WTC11 (cell line): Measurements from ENCODE around the gene CDK6. TPM values are rescaled to one million over a fixed set of nuclear protein-coding genes. Genes with fewer than 3 reads are reported as not detected.

ENCODE experiments used
- ATAC-seq: fragments of 200-7000 bp; cut with Tn5 transposase; 2 replicates; pipeline ENCODE4 v1.10.0; 2021; ENCODE audit warnings: mild to moderate bottlenecking, moderate library complexity
- CTCF ChIA-PET: fragments of 300-600 bp; sonication (Branson Sonifier 250); formaldehyde crosslinking; loops from one replicate; lab custom pipeline; 2021; ENCODE audit warnings: antibody characterized with exemption; lab: Charles Lee
- POLR2A ChIA-PET: fragments of 350-600 bp; sonication (Branson Sonifier 250); formaldehyde crosslinking; loops from one replicate; lab custom pipeline; 2021; ENCODE audit warnings: antibody characterized with exemption; lab: Charles Lee
- DNase-seq: peaks from one replicate; pipeline ENCODE4 v3.0.0; 2021; ENCODE audit warnings: low spot score
- H3K27ac Mint-ChIP-seq: 2 replicates; pipeline ENCODE4 v1.8.0; 2021; ENCODE audit warnings: mixed read lengths
- H3K27me3 Mint-ChIP-seq: 2 replicates; pipeline ENCODE4 v1.8.0; 2021; ENCODE audit warnings: low read depth, mild to moderate bottlenecking, moderate library complexity, mixed read lengths
- H3K36me3 Mint-ChIP-seq: 2 replicates; pipeline ENCODE4 v1.8.0; 2021; ENCODE audit warnings: mixed read lengths
- H3K4me1 Mint-ChIP-seq: 2 replicates; pipeline ENCODE4 v1.8.0; 2022; ENCODE audit warnings: mixed read lengths
- H3K4me3 Mint-ChIP-seq: 2 replicates; pipeline ENCODE4 v1.8.0; 2021; ENCODE audit warnings: mild to moderate bottlenecking, moderate library complexity, mixed read lengths
- H3K9me3 Mint-ChIP-seq: 2 replicates; pipeline ENCODE4 v1.8.0; 2021; ENCODE audit warnings: mixed read lengths
- EMX1 ChIP-seq: fragments of 250-450 bp; sonication (Bioruptor Pico); IDR thresholded peaks from 2 replicates; pipeline ENCODE4 v1.8.0; 2021; ENCODE audit warnings: mild to moderate bottlenecking
- FOXJ3 ChIP-seq: sonication (generic); formaldehyde crosslinking; IDR thresholded peaks from 2 replicates; pipeline ENCODE4 v1.9.0; 2021; ENCODE audit warnings: missing genetic modification reagents, mild to moderate bottlenecking, borderline replicate concordance
- FOXK1 ChIP-seq: sonication (generic); formaldehyde crosslinking; IDR thresholded peaks from 2 replicates; pipeline ENCODE4 v1.8.0; 2022; ENCODE audit warnings: mild to moderate bottlenecking, moderate library complexity, missing genetic modification reagents
- MXD4 ChIP-seq: fragments of 250-450 bp; sonication (Bioruptor Pico); IDR thresholded peaks from 2 replicates; pipeline ENCODE4 v1.8.0; 2021; ENCODE audit warnings: mild to moderate bottlenecking, moderate library complexity, borderline replicate concordance
- MYBL2 ChIP-seq: sonication (generic); formaldehyde crosslinking; IDR thresholded peaks from 2 replicates; pipeline ENCODE4 v1.8.1; 2023; ENCODE audit warnings: mild to moderate bottlenecking, moderate library complexity, missing genetic modification reagents
- NR1H2 ChIP-seq: sonication (generic); formaldehyde crosslinking; IDR thresholded peaks from 2 replicates; pipeline ENCODE4 v1.9.0; 2021; ENCODE audit warnings: mild to moderate bottlenecking, moderate library complexity, missing genetic modification reagents
- TCF7 ChIP-seq: sonication (generic); formaldehyde crosslinking; IDR thresholded peaks from 2 replicates; pipeline ENCODE4 v1.8.0; 2022; ENCODE audit warnings: mild to moderate bottlenecking, low read depth, missing genetic modification reagents, moderate library complexity
- USF1 ChIP-seq: sonication (generic); formaldehyde crosslinking; IDR thresholded peaks from 2 replicates; pipeline ENCODE4 v1.8.0; 2022; ENCODE audit warnings: mild to moderate bottlenecking, missing genetic modification reagents
- ZNF512 ChIP-seq: sonication (generic); formaldehyde crosslinking; IDR thresholded peaks from 2 replicates; pipeline ENCODE4 v1.8.1; 2022; ENCODE audit warnings: missing genetic modification reagents, borderline replicate concordance
- total RNA-seq: library from RNA; stranded (reverse); gene quantifications from 3 replicates; pipeline ENCODE4 v1.2.3, GENCODE V29; 2021
- TF ChIP-seq, protein P1 (sequence below): fragments of 250-450 bp; sonication (Bioruptor Pico); IDR thresholded peaks from 2 replicates; pipeline ENCODE4 v1.9.0; 2021; ENCODE audit warnings: mild to moderate bottlenecking
- TF ChIP-seq, protein P2 (sequence below): sonication (generic); formaldehyde crosslinking; IDR thresholded peaks from 2 replicates; pipeline ENCODE4 v1.8.0; 2023; ENCODE audit warnings: missing genetic modification reagents
- TF ChIP-seq, protein P3 (sequence below): fragments of 250-450 bp; sonication (Bioruptor Pico); IDR thresholded peaks from 2 replicates; pipeline ENCODE4 v2.1.2; 2022; ENCODE audit warnings: mild to moderate bottlenecking, moderate library complexity
- TF ChIP-seq, protein P4 (sequence below): sonication (generic); formaldehyde crosslinking; IDR thresholded peaks from 2 replicates; pipeline ENCODE4 v1.8.1; 2022; ENCODE audit warnings: low read depth, missing genetic modification reagents, borderline replicate concordance
- TF ChIP-seq, protein P5 (sequence below): sonication (generic); formaldehyde crosslinking; IDR thresholded peaks from 2 replicates; pipeline ENCODE4 v1.8.1; 2023; ENCODE audit warnings: mild to moderate bottlenecking, moderate library complexity, missing genetic modification reagents
- TF ChIP-seq, protein P6 (sequence below): sonication (generic); formaldehyde crosslinking; IDR thresholded peaks from 2 replicates; pipeline ENCODE4 v1.8.0; 2022; ENCODE audit warnings: mild to moderate bottlenecking, missing genetic modification reagents
- TF ChIP-seq, protein P7 (sequence below): sonication (generic); formaldehyde crosslinking; IDR thresholded peaks from 2 replicates; pipeline ENCODE4 v1.8.1; 2023; ENCODE audit warnings: mild to moderate bottlenecking, missing genetic modification reagents, borderline replicate concordance

Gene CDK6
- total RNA-seq, 1 experiment from 2014 or later, result 47.2 TPM

DNA sequence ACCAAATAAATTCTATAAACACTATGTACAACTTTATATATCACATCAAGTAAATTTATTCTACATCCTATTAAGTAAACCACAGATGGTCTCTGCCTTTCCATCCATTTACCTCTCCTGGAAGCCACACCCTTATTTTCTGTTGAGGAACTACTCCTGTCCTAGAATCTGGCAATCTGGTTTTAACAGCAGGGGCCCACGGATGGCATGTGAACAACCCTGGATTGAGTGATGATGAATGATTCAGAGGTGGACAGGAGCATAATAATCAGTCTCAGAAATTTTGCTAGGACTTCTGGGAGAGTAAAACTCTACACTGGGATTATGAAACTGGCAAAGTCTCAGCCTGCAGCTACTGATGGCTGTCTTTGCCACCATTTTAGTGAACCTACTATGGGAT is 54.1 kb downstream of the CDK6 start:
- no peak for DNase-seq
- no peak for TF ChIP-seq TCF7
- TF ChIP-seq NR1H2, result no peak
- TF ChIP-seq, protein P1, sequence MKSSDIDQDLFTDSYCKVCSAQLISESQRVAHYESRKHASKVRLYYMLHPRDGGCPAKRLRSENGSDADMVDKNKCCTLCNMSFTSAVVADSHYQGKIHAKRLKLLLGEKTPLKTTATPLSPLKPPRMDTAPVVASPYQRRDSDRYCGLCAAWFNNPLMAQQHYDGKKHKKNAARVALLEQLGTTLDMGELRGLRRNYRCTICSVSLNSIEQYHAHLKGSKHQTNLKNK (CRISPR knock-in tag), result no peak
- TF ChIP-seq MYBL2 (CRISPR knock-in tag), result no peak
- TF ChIP-seq, protein P2, sequence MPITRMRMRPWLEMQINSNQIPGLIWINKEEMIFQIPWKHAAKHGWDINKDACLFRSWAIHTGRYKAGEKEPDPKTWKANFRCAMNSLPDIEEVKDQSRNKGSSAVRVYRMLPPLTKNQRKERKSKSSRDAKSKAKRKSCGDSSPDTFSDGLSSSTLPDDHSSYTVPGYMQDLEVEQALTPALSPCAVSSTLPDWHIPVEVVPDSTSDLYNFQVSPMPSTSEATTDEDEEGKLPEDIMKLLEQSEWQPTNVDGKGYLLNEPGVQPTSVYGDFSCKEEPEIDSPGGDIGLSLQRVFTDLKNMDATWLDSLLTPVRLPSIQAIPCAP (CRISPR knock-in tag), result no peak
- TF ChIP-seq, protein P3, sequence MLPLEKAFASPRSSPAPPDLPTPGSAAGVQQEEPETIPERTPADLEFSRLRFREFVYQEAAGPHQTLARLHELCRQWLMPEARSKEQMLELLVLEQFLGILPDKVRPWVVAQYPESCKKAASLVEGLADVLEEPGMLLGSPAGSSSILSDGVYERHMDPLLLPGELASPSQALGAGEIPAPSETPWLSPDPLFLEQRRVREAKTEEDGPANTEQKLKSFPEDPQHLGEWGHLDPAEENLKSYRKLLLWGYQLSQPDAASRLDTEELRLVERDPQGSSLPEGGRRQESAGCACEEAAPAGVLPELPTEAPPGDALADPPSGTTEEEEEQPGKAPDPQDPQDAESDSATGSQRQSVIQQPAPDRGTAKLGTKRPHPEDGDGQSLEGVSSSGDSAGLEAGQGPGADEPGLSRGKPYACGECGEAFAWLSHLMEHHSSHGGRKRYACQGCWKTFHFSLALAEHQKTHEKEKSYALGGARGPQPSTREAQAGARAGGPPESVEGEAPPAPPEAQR, result no peak
- TF ChIP-seq FOXK1 (CRISPR knock-in tag), result no peak
- no peak for TF ChIP-seq FOXJ3 (CRISPR knock-in tag)
- TF ChIP-seq, protein P4, sequence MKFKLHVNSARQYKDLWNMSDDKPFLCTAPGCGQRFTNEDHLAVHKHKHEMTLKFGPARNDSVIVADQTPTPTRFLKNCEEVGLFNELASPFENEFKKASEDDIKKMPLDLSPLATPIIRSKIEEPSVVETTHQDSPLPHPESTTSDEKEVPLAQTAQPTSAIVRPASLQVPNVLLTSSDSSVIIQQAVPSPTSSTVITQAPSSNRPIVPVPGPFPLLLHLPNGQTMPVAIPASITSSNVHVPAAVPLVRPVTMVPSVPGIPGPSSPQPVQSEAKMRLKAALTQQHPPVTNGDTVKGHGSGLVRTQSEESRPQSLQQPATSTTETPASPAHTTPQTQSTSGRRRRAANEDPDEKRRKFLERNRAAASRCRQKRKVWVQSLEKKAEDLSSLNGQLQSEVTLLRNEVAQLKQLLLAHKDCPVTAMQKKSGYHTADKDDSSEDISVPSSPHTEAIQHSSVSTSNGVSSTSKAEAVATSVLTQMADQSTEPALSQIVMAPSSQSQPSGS (CRISPR knock-in tag), result no peak
- TF ChIP-seq USF1 (CRISPR knock-in tag), result no peak
- TF ChIP-seq EMX1, result no peak
- no peak for TF ChIP-seq MXD4
- TF ChIP-seq, protein P5, sequence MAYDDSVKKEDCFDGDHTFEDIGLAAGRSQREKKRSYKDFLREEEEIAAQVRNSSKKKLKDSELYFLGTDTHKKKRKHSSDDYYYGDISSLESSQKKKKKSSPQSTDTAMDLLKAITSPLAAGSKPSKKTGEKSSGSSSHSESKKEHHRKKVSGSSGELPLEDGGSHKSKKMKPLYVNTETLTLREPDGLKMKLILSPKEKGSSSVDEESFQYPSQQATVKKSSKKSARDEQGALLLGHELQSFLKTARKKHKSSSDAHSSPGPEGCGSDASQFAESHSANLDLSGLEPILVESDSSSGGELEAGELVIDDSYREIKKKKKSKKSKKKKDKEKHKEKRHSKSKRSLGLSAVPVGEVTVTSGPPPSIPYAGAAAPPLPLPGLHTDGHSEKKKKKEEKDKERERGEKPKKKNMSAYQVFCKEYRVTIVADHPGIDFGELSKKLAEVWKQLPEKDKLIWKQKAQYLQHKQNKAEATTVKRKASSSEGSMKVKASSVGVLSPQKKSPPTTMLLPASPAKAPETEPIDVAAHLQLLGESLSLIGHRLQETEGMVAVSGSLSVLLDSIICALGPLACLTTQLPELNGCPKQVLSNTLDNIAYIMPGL (CRISPR knock-in tag), result no peak
- TF ChIP-seq, protein P6, sequence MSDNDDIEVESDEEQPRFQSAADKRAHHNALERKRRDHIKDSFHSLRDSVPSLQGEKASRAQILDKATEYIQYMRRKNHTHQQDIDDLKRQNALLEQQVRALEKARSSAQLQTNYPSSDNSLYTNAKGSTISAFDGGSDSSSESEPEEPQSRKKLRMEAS, result no peak
- TF ChIP-seq, protein P7, sequence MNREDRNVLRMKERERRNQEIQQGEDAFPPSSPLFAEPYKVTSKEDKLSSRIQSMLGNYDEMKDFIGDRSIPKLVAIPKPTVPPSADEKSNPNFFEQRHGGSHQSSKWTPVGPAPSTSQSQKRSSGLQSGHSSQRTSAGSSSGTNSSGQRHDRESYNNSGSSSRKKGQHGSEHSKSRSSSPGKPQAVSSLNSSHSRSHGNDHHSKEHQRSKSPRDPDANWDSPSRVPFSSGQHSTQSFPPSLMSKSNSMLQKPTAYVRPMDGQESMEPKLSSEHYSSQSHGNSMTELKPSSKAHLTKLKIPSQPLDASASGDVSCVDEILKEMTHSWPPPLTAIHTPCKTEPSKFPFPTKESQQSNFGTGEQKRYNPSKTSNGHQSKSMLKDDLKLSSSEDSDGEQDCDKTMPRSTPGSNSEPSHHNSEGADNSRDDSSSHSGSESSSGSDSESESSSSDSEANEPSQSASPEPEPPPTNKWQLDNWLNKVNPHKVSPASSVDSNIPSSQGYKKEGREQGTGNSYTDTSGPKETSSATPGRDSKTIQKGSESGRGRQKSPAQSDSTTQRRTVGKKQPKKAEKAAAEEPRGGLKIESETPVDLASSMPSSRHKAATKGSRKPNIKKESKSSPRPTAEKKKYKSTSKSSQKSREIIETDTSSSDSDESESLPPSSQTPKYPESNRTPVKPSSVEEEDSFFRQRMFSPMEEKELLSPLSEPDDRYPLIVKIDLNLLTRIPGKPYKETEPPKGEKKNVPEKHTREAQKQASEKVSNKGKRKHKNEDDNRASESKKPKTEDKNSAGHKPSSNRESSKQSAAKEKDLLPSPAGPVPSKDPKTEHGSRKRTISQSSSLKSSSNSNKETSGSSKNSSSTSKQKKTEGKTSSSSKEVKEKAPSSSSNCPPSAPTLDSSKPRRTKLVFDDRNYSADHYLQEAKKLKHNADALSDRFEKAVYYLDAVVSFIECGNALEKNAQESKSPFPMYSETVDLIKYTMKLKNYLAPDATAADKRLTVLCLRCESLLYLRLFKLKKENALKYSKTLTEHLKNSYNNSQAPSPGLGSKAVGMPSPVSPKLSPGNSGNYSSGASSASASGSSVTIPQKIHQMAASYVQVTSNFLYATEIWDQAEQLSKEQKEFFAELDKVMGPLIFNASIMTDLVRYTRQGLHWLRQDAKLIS (CRISPR knock-in tag), result no peak
- no peak for TF ChIP-seq ZNF512 (CRISPR knock-in tag)
- ChIA-PET CTCF (no interaction called here), POLR2A (no interaction called here)
- H3K4me1 Mint-ChIP-seq, result peaks cover 49% of the 10 kb centered on the region
- peaks cover 6% of the 10 kb centered on the region for H3K9me3 Mint-ChIP-seq
- no peak for ATAC-seq
- H3K27me3 Mint-ChIP-seq, result no peaks in the 10 kb centered on the region
- H3K27ac Mint-ChIP-seq, result no peak overlapping the region
- H3K4me3 Mint-ChIP-seq, result no peak overlapping the region
- H3K36me3 Mint-ChIP-seq, result peaks cover 6% of the 10 kb centered on the region
